HG02588 (cell line): ENCODE results near the gene IFT122.
"Not testable (repeated sequence)": the region's sequence is repeated elsewhere in the genome, so short reads cannot be mapped to it uniquely, and the experiment has no call there.

Experiments
- ATAC-seq: cut with Tn5 transposase; IDR thresholded peaks from one replicate; pipeline ENCODE4 v1.9.1; 2021; ENCODE audit warnings: mild to moderate bottlenecking, moderate library complexity; ENCODE audit not compliant: unreplicated experiment

Gene IFT122

DNA sequence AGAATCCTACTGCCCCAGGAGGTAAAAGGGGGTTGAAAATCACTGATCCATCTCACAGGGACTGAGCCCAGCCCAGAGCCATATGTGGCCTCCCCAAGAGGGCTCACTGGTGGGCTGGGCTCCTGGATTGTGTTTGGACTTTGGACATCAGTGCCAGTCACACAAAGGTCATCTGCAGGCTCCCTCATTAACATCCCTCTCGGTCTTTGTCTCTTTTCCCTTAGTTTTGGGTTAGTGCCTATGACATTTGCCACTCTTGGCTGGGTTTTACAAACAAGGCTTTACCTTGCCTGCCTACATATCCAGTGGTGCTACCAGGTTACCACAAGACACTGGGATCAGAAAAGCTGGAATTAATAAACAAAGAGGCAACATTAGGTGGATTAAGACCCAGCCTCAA, 27.9 kb downstream of the IFT122 start:
- no peak for ATAC-seq

DNA sequence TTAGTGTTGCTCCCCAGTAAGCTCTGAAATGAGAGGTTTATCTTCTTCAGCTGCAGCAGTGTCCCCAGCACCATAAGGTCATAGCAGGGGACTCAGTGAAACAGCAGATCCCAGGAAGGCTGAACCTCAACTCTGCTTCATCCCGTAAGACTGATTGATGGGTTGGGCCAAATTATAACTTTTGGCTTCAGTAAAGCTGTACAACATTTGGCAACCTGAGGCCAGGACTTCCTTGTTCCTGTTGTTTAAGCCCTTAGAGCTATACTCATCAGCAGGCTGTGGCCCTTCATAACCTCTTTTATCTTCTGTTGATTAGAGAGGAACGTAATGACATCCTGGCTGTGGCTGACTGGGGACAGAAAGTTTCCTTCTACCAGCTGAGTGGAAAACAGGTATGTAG, 29.0 kb downstream of the IFT122 start:
- ATAC-seq = no peak

- no peak for ATAC-seq
Measured at GRCh38 chr3:129470861-129471260, 30.8 kb downstream of the IFT122 start.

GRCh38 chr3:129473067-129473768, 33.2 kb downstream of the IFT122 start:
- ATAC-seq = no peak

GRCh38 chr3:129473769-129474152, 33.7 kb downstream of the IFT122 start:
- ATAC-seq = no peak

DNA sequence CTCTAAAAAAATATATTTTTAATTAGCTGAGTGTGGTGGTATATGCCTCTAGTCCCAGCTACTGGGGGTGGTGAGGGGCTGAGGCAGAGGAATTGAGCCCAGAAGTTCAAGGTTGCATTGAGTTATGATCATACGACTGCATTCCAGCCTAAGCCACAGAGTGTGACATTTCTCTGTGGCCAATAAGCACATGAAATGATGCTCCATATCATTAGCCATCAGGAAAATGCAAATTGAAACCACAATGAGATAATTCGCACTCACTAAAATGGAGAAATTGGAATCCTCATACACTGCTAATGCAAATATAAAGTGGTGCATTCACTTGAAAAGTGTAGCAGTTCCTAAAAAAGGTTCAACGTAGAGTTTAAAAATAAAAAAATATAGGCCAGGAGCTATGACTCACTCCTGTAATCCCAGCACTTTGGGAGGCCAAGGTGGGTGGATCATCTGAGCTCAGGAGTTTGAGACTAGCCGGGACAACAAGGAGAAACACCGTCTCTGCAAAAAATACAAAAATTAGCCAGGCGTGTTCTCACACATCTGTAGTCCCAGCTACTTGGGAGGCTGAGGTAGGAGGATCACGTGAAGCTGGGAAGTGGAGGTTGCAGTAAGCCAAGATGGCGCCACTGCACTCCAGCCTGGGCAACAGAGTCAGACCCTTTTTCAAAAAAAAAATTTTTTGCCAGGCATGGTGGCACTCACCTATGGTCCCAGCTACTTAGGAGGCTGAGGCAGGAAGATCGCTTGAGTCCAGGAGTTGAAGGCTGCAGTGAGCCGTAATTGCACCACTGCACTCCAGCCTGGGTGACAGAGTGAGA, 35.2 kb downstream of the IFT122 start:
- ATAC-seq = no peak

DNA sequence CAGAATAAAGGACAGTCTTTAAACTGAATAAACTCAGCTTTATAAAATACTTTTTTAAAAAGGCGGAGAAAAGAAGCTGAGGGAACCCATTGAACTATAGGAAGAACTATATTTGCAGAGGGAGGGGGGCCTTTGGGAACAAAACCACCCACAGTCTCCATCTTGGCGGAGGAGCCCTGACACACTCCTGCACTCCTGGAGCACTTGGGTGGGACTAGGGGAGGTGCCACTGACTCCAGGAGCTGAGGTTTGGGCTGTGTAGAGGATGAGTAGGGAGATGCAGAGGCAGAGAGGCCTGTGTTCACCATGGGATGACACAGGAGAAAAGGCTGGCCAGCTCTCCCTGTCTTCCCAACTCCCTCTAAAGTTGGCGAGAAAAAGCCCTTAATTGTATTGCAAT, 35.8 kb downstream of the IFT122 start:
- no peak for ATAC-seq

- ATAC-seq = no peak
Measured at GRCh38 chr3:129476586-129476985, 36.6 kb downstream of the IFT122 start.

GRCh38 chr3:129481225-129481765, 41.3 kb downstream of the IFT122 start:
- ATAC-seq = not testable (repeated sequence)

DNA sequence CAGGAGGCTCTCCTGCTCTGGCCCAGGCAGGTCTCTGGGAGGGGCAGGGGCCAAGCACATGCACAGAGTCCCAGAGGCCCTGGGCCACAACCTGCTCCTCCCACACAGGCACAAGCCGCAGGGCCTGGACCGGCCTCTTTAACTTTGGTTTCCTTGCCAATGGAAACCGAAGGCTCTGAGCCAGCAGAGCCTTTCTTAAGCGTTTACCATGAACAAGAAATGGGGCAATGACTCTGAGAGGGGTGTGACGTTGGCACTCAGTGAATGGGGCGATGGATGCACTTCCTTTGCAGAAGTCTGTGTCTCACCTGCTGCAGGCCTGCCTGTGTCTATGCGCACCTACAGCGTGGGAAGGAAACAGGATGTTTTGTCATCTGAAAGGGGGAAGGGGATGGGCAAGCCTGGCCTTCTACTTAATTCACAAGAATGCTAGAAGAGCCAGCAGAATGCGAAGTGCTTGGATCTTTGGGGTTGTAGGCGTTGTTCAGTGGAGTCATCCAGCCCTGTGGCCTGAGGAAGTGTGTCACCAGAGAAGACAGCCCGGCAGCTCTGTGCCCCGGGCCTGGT, 41.8 kb downstream of the IFT122 start:
- no peak for ATAC-seq

- ATAC-seq = no peak
Measured at GRCh38 chr3:129482721-129483120, 42.7 kb downstream of the IFT122 start.

- ATAC-seq = no peak
Measured at GRCh38 chr3:129483870-129484269, 43.8 kb downstream of the IFT122 start.

DNA sequence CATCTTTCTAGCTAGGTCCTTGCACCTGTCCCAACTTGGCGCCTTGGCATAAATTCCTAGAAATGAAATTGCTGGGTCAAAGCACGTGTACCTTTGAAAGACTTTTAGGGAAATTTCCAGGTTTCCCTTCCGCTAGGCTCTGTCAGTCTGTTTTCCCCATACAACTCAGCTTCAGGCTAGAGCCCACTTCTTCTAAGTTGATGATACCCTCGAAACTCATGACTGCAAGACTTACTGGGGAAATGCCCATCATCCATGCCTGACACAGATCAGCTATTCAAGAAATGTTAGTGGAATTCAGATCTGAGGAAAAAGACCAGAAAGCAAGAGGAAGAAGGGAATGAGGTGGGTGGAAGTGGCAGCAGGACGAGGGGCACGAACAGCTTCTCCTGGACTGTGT, 45.1 kb downstream of the IFT122 start:
- ATAC-seq = not testable (repeated sequence)

DNA sequence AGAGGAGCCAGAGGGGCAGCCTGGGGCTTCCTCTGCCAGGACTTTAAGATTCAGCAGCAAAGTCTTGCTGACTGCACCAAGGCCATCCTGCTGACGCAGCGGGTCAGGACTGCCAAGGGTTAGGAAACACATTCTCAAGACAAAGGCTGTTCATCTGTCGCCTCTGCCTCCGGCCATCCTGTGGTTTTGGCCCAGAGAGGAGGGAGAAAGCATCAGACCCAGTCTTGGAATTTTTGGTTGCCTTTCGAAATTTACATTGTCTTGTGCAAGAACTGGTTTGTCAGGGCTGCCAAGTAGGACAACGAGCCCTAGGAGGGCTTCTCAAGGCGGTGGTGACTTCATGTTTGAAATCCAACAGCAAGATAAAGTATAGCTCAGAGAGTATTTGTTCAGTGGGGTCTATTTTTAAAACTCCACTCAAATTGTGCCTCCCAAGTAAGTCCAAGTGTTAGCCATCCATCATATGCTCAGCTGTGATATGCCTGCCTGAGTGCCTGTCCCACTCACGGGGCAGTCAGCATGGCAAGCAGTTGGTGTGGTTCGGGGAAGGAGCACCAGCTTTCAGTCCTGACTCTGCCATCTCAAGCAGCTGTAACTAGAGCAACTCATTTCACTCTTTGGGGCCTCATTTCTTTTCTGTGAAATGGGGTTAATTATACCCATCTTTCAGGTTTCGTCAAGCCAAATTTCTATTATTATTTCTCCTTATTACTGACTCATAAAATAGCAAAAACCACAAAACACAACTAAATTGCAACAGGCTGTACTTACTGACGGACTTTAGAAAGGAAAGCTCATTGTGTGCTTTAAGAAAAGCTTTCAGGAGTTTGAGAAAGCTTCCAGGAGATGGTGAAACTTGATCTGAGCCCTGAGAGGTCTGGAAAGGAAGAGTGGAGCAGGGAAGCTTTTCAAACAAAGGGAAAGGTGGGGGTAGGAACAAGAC, 46.0 kb downstream of the IFT122 start:
- ATAC-seq = no peak

GRCh38 chr3:129486664-129487035, 46.6 kb downstream of the IFT122 start:
- ATAC-seq = no peak

- no peak for ATAC-seq
Measured at GRCh38 chr3:129487183-129487867, 47.3 kb downstream of the IFT122 start.

- not testable (repeated sequence) for ATAC-seq
Measured at GRCh38 chr3:129487868-129488335, 47.9 kb downstream of the IFT122 start.

GRCh38 chr3:129489258-129489657, 49.2 kb downstream of the IFT122 start:
- not testable (repeated sequence) for ATAC-seq

- peak; percentile 77 for ATAC-seq
Measured at GRCh38 chr3:129490273-129490675, 50.2 kb downstream of the IFT122 start.

DNA sequence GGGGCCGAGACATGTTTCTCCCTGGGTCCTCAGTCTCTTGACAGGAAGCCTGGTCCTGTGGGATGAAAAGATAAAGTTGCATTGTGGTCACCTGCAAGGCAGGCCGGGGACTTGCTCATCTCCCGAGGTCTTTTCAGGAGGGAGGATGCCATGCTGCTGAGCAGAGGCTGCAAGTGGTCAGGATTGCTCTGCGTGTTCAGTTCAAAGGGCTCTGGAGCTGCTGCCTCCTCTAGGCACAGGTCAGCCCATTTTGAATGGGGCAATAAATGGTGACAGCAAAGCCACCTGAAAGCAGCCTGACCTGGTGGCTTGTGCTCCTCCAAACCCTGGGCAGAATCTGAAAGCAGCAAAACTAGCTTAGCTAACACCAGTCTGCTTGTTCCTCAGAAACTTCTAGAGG, 51.1 kb downstream of the IFT122 start:
- ATAC-seq = not testable (repeated sequence)
